HG03469 (cell line): Measurements from ENCODE around the gene APMAP.

Experiments
- ATAC-seq: cut with Tn5 transposase; IDR thresholded peaks from one replicate; pipeline ENCODE4 v1.9.1; 2021; ENCODE audit warnings: mild to moderate bottlenecking, moderate library complexity, moderate number of reproducible peaks; ENCODE audit not compliant: unreplicated experiment

The APMAP gene

DNA sequence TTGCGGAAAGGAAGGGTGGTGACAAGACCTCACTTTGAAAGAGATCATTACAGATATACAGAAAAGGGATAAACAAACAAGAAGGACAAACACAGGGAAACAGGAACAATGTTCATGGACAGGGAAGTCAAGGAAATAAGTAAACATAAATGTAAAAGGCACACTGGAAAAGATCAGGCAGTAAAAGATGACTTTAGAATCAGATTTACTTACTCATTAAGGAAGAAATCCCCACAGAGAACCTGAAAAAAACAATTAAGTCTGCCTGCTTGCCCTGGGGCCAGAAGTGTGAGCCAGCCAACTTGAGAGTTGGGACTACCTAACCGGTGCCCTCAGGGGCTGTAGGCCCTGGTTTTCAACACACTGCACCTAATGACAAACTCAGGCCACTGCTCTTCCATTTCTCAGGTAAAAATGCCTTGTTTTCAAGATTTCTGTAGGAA, 1.7 kb downstream of the APMAP start:
- no peak for ATAC-seq

DNA sequence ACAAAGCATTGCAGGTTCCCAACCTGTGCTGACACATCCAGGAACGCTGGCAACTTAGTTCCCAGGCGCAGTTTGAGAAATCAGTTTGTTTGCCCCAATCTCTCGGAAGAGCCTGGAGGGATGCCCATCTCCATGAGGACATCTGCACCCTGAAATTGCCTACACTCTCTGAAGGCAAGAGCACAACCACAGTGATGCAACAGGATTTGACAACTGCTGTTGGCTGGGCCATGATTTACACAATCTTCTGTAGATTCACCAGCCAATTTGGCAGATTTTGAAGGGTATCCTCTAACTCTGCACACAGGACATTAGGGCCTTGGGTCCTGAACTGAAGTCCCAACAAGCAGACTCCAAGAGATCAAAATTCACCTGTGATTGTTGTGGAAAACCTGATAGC, 3.4 kb downstream of the APMAP start:
- no peak for ATAC-seq

DNA sequence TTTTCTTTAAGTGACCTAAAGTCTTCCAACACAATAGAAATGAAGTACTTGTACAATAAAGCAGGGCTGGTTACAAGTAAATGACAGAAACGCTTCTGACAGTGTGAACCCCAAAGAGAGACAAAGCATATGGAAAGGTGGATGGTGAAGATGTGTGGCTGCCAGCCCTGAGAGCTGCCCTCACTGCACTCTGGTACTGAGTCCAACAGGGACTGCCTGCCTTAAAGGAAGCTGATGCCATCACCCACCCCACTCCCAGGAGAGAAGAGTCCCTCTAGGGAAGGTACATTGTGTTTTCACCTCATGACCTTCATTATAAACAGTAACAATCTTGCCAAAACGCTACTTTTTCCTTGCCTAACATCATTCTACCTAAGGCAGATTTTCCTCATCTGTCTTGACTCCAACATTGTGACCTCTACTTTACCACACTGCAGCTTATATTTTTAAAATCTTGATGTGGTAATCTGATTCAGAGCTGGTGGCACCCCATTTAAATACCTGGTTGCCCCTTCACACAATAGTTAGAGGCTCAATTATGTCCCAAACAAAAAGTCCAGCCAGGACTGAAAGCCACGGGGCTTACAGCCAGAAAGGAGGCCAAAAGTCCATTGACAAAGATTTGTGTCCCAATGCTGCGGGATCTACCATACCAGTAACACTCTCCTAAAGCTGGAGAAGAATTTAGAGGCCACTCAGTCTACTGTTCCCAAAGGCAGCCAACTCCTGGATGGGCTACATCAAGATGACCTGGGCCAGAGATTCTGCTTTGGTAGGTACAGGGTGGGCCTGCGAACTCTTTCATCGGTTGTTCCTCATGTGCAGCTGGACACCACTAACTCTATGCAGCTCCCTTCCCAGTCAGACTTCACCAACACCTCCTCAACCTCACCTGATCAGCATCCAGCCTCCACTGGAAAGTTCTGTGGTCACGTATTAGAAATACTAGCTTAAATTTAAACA, 4.4 kb downstream of the APMAP start:
- ATAC-seq = no peak

DNA sequence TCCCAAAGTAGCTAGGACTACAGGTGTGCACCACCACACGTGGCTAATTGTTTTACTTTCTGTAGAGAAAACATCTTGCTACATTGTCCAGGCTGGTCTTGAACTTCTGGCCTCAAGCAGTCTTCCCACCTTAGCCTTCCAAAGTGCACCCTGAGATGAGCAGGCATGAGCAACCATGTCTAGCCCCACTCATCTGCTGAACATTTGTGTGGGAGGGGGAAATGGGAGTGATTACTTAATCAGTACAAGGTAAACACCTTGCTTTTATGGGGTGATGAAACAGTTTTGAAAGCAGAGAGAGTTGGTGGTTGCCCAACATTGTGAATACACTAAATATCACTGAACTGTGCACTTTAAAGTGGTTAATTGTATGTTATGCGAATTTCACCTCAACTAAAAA, 5.3 kb downstream of the APMAP start:
- no peak for ATAC-seq

DNA sequence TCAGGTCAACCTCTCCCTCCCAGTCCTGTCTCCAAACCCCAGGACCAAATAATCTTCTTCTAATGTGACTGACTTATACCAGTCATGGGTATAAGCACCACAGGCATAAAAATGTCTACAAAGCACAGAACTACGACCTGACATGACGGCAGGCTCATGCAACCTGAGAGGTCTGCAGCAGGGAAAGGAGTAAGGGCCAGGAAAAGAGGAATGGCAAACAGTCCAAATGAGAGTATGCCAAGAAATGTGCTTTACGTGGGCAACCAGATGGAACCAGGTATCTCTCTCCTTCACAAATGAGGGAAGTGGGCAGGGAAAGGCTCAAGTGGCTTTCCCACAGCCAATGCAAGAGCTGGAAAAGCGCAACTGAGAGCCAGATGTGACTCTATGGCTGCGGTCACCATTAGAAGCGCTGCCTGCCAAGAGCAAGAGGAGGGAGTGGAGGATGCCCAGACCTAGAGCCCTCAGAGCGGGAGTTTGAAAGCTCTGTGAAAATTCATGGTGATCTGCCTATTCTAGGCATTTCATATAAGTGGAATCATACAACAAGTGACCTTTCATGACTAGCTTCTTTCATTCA, 6.0 kb downstream of the APMAP start:
- ATAC-seq = no peak

DNA sequence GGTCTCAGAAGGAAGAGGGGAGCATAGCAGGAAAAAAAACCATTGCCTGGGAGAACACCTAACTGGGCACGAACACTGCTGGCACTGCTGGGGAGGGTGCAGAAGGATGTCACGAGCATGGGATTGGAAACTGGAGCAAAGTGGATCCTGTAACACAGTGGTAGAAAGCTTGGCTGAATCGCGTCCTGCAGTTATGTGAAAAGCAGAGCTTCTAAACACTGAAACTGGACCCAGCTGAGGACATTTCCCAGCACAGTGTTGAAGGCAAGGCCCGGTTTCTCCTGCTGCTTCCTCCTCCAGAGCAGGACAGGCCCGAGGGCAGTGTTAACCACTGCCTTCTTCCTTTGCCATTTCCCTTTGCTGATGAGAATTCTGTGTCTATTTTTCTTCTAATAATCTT, 6.7 kb downstream of the APMAP start:
- no peak for ATAC-seq

DNA sequence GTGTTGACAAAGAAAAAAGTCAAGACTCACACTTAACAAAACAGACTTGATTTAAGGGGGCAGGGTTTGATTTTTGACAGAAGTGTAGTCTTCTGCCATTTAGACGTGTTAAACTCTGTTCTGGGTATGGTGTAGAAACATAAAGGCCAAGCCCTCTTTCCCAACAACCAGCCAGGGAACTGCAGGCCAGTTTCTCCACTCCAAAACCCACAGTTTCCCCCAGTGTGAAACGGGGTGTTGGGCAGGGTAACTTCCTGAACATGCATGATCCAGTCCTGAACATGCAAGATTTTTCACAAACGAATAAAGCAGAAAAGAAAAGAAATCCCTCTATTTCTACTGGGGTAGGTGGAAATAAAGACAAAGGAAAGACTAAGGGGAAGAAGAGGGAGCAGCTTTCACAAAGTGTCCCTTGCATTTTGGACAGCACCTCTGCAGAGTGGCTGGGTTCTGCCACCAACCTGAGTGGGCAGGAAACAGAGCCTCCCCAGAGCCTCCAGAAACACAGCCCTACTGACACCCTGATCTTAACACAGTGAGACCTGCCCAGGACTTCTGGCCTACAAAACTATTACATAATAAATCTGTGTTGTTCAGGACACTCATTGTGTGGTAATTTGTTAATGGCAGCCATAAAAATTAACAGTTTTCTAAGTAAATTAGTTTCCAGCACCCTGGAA, 7.5 kb downstream of the APMAP start:
- ATAC-seq = no peak

DNA sequence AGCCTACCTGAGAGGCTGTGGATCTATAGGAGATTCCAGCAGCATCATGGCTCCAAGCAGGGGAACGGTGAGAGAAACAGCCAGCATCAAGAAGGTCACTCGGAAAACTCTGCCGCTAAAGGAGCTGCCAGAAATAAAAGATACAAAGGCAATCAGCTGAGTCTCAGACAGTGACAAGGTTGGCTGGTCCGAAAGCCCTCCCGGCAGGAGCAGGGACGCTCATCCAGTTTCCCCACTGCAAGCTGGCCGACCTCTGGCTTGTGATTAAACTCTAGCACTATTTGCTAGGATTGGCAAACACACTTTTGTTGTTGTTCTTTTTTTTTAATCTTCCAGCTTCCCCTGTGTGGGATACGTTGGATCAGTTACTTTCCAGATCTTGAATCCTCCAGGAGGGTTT, 8.7 kb downstream of the APMAP start:
- ATAC-seq = no peak

DNA sequence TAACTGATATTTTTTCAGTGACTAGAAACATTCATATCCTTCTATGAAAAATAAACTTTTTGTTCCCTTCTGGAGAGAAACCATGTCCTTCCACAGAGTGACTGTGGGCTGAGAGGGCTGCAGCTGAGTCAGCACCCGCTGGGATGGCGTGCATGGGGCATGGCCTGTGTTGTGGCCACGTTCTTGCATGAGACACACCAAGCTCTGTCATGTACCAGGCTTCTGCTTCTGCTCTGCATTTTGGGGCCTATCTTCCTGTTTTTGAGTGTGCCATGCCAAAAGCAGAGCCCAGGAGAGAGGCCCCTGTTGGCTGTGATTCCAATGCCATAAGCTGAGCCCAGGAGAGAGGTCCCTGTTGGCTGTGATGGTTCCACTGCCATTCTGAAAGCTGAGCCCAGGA, 10.8 kb downstream of the APMAP start:
- ATAC-seq = no peak

DNA sequence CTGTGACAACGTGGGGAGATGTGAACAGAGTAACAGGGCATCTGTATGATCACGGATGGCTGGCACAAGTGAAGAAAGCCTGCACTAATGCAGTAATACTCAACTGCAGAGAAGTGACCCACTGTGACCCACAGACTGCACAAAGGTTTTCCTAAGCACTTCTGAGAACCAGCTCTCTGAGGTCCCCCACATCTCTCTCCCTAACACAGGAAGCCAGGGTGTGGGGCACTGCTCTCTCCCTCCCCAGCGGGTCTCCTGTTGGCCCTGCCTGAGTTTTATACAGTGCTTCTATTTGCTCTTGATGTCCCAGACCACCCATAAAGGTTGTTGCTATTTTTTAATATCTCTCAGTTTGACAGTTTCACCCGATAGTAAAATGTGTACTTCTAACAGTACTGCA, 11.3 kb downstream of the APMAP start:
- no peak for ATAC-seq

DNA sequence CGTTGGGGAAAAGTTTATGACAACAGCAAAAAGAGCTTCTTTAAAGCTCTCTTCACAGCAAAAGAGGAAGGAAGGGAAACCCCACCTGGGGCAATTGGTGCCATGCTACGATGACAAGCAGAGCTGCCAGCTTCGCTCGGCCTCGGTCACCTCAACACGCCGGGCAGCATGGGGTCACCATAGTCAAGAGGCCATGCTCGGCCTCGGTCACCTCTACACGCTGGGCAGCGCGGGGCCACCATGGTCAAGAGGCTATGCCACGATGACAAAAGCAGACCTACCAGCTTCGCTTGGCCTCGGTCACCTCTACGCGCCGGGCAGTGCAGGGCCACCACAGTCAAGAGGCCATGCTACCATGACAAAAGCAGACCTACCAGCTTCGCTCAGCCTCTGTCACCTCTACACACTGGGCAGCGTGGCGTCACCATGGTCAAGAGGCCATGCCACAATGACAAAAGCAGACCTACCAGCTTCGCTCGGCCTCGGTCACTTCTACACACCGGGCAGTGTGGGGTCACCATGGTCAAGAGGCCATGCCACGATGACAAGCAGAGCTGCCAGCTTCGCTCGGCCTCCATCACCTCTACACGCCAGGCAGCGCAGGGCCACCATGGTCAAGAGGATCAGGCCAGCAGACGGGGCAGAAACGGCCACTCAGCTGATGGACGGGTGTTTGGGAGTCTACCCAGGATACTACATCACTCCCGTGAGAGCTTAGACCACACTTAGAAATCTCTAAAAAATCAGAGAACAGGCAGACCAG, 12.1 kb downstream of the APMAP start:
- ATAC-seq = no peak

DNA sequence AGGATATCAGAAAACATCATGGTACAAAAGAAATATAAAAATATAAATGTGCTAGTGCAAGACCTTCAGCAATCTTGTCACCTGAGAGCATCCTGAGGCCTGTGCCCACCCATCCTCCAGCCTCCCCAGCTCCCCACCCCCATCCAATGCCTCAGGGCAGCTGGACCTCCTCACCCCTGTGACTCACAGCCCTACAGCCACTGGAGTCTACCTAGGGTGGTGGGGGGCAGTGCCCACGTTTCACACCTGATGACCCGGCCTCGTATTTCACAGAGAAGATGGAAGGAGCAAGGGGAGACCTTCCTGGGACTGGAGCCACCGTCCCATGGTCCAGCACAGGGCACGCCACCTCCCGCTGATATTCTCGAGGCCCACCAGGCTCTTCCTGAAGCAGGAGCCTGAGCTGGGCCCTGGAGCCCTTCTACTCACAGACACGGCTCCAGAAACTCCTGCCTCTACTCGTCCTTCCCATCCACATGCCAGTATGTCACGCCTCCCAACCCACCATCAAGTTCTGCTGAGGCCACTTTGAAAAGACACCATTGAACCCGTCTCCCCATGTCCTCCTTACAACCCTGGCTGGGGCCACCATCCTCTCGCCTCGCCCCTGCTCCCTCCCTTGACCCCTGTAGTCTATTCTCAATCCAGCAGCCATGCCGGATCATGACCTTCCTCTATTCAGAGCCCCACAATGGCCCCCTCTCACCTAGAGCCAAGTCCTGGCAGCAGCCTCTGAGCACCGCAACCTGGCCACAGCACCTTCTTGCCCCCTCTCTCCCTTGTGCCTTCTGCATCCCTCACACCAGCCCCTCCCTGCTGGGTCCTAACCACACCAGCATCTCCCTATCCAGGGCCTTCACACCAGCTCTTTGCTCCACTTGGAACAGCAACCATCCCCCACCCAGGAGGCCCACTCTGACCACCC, 13.3 kb downstream of the APMAP start:
- ATAC-seq = no peak

DNA sequence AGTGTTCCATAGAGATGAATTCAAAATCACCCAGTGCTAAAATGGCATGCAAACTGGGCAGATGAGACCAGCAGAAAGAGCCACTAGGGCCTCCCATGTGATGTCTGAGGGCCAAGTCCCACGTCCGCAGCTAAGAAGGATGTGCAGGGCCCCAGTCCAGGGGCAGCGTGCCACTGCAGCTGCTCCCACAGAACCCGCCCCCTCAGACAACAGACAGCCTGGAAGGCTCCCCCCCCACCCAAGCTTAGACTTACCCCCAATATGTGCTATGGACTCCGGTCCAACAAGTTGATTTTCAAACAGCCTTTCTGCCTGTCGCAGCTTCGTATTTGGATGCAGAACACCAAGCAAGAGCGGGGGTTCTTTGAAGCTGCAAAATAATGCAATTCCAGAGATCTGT, 14.0 kb downstream of the APMAP start:
- ATAC-seq = no peak

DNA sequence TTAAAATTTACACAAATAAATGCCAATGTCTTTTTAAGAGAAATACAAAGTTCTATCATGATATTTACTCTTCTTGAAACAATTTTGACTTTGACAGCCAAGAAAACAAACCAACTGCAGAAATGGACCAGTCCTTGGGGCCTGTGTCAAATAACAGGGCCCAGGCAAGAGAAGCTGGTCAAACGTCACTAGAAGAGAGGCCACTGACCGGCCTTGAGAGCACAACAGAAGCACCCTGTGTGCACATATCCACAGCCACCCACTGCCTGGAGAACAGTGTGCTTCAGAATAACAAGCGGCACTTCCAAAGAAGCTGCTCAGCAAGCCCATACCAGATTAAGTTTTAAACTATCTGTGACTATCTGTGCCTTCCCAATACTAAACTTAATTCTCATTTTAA, 14.8 kb downstream of the APMAP start:
- no peak for ATAC-seq

DNA sequence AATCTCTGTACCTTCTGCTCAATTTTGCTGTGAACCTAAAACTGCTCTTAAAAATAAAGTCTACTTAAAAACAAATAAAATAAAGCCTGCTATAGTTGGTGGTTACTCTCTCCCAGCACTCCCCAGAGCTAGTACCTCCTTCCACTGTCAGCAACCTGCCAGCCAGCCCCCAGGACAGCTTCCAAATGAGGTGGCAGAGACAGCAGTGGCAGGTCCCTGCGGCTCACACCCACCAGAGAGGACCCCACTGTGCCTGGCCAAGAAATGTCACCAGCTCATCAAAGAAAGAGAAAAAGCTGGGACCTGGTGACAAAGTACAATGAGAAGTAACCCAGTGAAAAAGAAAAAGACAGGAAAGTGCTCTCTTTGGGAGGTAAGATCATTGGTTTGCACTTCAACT, 15.2 kb downstream of the APMAP start:
- no peak for ATAC-seq

DNA sequence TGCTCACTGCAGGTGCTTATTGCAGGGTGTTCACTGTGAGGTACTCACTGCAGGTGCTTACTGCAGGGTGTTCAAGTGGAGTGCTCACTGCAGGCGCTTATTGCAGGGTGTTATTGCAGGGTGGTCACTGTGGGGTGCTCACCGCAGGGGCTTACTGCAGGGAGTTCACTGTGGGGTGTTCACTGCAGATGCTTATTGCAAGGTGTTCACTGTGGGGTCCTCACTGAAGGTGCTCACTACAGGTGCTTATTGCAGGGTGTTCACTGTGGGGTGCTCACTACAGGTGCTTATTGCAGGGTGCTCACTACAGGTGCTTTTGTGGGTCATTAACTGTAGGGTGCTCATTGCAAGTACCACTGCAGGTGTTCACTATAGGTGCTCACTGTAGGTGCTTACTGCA, 20.2 kb downstream of the APMAP start:
- ATAC-seq = no peak

DNA sequence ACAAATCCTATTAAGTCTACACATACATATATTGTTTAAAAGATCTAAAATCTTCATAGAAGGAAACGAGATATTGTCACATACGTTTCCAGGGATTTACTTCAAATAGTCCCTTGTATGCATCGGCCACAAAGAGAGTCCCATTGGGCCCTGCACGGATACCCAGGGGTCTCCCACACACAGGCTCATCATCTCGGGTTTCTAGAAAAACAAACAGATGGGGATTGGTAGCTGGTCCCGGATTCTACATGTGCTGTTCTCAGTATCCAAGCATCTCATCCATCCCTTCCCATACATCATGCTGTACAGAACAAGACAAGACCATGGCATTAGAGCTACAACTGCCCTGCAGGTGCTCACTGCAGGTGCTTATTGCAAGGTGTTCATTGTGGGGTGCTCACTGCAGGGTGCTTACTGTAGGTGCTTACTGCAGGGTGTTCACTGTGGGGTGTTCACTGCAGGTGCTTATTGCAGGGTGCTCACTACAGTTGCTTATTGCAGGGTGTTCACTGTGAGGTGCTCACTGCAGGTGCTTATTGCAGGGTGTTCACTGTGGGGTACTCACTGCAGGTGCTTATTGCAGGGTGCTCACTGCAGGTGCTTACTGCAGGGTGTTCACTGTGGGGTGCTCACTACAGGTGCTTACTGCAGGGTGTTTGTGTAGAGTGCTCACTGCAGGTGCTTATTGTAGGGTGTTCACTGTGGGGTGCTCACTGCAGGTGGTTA, 21.0 kb downstream of the APMAP start:
- no peak for ATAC-seq

DNA sequence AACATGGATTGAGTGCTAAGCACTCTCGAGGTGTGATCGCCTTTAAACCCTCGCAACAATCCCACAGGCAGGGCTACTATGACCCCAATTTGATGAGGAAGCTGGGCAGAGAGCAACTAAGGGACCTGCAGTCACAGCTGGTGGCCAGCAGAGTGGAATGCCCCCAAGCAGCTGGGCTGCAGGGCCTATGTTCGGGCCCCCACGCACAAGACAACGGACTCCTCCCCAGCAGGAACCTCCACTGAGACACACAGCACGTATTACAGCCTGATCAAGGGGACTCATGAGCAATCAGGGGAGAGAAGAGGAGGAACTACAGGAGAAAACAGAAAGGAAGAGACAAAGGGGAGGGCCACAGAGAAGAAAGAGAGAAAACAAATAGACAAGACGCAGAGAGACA, 21.8 kb downstream of the APMAP start:
- ATAC-seq = no peak

DNA sequence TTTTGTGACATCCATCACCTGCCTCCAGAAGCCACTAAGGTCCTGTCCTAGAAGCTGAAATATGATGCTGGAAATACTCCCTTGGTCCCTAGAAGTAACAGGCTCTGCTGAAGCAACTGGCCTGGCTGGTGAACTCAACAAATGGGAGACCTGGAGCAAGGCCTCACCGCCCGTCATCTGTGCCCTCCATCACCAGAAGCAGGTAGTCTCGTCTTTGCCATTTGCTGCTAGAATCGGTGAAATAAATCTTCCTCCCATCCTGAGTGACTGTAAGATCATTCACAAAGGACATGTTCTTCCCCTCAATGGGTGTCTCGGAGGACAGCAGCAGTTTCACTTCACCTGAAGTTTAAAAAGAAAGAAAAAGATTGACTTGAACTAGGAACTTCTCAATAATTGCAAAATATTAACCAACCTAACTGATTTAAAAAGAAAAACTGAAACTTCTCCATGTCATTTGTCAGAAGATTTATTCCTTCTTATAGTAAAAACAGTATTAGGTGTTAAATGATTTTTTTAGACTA, 22.5 kb downstream of the APMAP start:
- ATAC-seq = no peak
